AG04450 (cell line): ENCODE data around the gene SLC35F1. TPM values are rescaled to one million over a fixed set of nuclear protein-coding genes. Genes with fewer than 3 reads are reported as not detected.

Source experiments
- CTCF ChIA-PET: fragments of 300-600, 350-600 bp; formaldehyde crosslinking; extraction: SDS; loops from one replicate; lab custom pipeline; 2022; ENCODE audit warnings: antibody characterized with exemption, inconsistent platforms; lab: Charles Lee
- POLR2A ChIA-PET: fragments of 350-600 bp; formaldehyde crosslinking; extraction: SDS; loops from one replicate; lab custom pipeline; 2021; ENCODE audit warnings: antibody characterized with exemption, inconsistent platforms; lab: Yijun Ruan, JAX
- DNase-seq: peaks from one replicate; pipeline ENCODE4 v3.0.0-alpha.2; 2011; ENCODE audit warnings: low read depth, low spot score
- H3K27ac ChIP-seq: one replicate; pipeline ENCODE4 v1.5.1; 2012; ENCODE audit warnings: low read depth, low read length, control low read depth
- H3K27me3 ChIP-seq: one replicate; pipeline ENCODE4 v1.6.0; 2012; ENCODE audit warnings: low read length; ENCODE audit not compliant: control insufficient read depth, insufficient read depth
- H3K4me3 ChIP-seq: 2 replicates; pipeline ENCODE4 v1.5.1; 2011; ENCODE audit warnings: mild to moderate bottlenecking, low read depth, low read length, control low read depth
- H3K9me3 ChIP-seq: 2 replicates; pipeline ENCODE4 v1.5.1; 2012; ENCODE audit warnings: low read length; ENCODE audit not compliant: control insufficient read depth, insufficient read depth
- polyA plus RNA-seq: library from polyadenylated mRNA; depleted of rRNA; stranded (reverse); fragments of >200 nt; gene quantifications from 2 replicates; pipeline ENCODE4 v1.2.3, GENCODE V29; 2011
- TF ChIP-seq, protein P1 (sequence below): IDR thresholded peaks from 2 replicates; pipeline ENCODE4 v1.5.1; 2011; ENCODE audit warnings: low read depth, low read length, control low read depth, inconsistent platforms

The SLC35F1 gene
- polyA plus RNA-seq, 1 experiment: 0.14 TPM

DNA sequence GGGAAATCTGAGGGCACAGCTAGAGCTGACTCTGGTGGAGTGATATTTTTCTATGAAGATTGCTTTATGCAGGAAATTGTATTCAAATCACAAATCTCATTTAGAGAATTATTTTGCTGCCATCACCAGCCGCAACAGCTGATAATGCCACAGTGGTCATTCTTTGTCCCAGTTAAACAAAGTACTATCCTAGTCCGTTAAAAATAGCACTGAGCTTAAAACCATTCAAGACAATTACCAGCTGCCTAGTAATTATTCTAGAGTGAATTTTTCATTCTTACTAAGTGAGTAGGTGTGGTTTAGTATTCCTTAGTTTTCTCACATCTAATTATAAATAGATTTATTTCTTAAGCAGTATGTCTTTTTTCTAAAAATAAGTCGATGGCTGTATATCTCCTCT lies 190.5 kb downstream of the SLC35F1 start:
- CTCF ChIA-PET: no interaction called here
- H3K27ac ChIP-seq: no peak overlapping the region
- no peak for DNase-seq
- no peaks in the 10 kb centered on the region for H3K27me3 ChIP-seq
- POLR2A ChIA-PET: no interaction called here
- no peaks in the 10 kb centered on the region for H3K9me3 ChIP-seq
- no peak overlapping the region for H3K4me3 ChIP-seq
- TF ChIP-seq, protein P1, sequence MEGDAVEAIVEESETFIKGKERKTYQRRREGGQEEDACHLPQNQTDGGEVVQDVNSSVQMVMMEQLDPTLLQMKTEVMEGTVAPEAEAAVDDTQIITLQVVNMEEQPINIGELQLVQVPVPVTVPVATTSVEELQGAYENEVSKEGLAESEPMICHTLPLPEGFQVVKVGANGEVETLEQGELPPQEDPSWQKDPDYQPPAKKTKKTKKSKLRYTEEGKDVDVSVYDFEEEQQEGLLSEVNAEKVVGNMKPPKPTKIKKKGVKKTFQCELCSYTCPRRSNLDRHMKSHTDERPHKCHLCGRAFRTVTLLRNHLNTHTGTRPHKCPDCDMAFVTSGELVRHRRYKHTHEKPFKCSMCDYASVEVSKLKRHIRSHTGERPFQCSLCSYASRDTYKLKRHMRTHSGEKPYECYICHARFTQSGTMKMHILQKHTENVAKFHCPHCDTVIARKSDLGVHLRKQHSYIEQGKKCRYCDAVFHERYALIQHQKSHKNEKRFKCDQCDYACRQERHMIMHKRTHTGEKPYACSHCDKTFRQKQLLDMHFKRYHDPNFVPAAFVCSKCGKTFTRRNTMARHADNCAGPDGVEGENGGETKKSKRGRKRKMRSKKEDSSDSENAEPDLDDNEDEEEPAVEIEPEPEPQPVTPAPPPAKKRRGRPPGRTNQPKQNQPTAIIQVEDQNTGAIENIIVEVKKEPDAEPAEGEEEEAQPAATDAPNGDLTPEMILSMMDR: no peak

DNA sequence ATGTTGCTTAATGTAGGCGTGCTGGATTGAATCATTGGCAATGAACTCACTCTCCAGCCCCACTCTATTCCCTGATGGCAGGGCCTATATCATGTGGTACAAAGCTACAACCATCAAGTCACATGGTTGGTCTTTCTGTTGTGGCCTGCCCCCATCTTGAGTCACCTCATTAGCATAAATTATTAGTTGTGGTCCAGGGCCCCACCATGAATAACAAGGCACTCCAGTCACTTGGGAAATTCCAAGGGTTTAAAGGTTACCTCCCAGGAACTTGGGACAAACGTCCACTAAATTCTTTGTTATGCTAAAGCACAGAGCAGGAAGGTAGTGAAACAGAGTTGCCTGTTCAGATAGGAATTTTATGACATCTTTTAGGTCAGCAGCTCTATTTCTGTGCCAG lies 193.7 kb downstream of the SLC35F1 start:
- POLR2A ChIA-PET: no interaction called here
- Histone ChIP-seq H3K27me3 (no peaks in the 10 kb centered on the region), H3K9me3 (no peaks in the 10 kb centered on the region), H3K4me3 (no peak overlapping the region), H3K27ac (no peak overlapping the region)
- TF ChIP-seq, protein P1: no peak
- CTCF ChIA-PET: no interaction called here
- DNase-seq: no peak

DNA sequence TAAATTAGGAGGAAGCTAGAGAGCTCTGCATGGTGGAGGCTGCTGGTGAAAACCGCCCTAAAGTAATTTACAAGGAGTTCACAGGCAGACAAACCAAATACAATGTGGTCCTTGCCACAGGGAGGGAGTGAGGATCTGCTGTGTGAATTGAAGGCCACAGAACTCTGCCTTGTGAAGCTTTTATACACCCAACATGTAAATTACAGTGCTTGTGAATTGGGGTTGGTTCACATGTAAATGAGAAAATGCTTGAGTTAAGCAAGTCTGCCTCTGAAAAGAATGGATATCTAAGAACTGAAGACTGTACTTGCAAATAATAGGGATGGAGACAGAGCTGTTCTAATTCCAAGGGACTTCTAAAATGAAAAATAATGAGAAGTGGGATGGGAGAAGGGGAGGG lies 194.2 kb downstream of the SLC35F1 start:
- Histone ChIP-seq H3K9me3 (no peaks in the 10 kb centered on the region), H3K27ac (no peak overlapping the region), H3K4me3 (no peak overlapping the region), H3K27me3 (no peaks in the 10 kb centered on the region)
- no peak for DNase-seq
- CTCF ChIA-PET: no interaction called here
- POLR2A ChIA-PET: no interaction called here
- TF ChIP-seq, protein P1: no peak

DNA sequence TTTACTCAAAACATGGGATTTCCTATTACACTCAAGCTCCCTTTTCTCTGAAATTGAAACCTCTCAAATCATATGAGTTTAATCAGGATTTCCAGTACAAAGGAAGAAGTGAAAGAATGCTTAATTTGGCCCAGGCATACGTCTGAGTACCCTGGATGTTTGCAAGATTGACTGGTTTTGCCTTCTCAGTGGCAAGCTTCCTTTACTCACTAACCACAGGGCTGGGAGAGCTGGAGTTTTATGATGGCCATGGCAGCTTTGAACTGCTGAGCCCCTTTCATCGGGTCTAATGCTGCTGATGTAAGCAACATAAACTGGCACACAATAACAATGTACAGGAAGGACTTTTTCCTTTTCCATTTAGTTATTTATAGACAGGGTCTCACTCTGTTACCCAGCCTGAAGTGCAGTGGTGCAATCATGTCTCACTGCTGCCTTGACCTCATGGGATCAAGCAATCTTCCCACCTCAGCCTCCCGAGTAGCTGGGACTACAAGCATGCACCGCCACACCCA lies 194.8 kb downstream of the SLC35F1 start:
- CTCF ChIA-PET: no interaction called here
- no peak for DNase-seq
- Histone ChIP-seq H3K27me3 (no peaks in the 10 kb centered on the region), H3K27ac (no peak overlapping the region), H3K9me3 (no peaks in the 10 kb centered on the region), H3K4me3 (no peak overlapping the region)
- TF ChIP-seq, protein P1: no peak
- POLR2A ChIA-PET: no interaction called here

DNA sequence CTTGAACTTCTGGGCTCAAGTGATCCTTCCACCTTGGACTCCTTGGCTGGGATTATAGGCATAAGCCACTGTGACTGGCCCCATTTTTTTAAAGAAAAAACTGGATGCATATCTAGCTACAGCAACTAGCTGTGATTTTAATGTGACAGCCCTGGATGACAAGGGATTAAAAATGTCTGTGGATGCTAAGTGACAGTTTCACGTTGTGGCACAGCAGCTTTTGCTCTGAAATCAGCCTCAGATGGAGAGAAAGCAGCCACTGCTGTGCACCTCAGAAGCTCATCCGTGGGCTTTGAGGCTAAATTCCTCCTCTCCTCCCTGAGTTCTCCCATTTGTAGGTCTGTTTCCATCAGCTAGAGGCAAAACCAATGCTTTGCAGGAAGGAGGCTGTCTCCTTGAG lies 195.3 kb downstream of the SLC35F1 start:
- CTCF ChIA-PET: no interaction called here
- Histone ChIP-seq H3K27ac (no peak overlapping the region), H3K27me3 (no peaks in the 10 kb centered on the region), H3K4me3 (no peak overlapping the region), H3K9me3 (no peaks in the 10 kb centered on the region)
- TF ChIP-seq, protein P1: no peak
- POLR2A ChIA-PET: no interaction called here
- no peak for DNase-seq
